ENCODE results near the gene PARP2.
"Not testable (repeated sequence)": the region's sequence is repeated elsewhere in the genome, so short reads cannot be mapped to it uniquely, and the experiment has no call there.

Gene PARP2, protein sequence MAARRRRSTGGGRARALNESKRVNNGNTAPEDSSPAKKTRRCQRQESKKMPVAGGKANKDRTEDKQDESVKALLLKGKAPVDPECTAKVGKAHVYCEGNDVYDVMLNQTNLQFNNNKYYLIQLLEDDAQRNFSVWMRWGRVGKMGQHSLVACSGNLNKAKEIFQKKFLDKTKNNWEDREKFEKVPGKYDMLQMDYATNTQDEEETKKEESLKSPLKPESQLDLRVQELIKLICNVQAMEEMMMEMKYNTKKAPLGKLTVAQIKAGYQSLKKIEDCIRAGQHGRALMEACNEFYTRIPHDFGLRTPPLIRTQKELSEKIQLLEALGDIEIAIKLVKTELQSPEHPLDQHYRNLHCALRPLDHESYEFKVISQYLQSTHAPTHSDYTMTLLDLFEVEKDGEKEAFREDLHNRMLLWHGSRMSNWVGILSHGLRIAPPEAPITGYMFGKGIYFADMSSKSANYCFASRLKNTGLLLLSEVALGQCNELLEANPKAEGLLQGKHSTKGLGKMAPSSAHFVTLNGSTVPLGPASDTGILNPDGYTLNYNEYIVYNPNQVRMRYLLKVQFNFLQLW

DNA sequence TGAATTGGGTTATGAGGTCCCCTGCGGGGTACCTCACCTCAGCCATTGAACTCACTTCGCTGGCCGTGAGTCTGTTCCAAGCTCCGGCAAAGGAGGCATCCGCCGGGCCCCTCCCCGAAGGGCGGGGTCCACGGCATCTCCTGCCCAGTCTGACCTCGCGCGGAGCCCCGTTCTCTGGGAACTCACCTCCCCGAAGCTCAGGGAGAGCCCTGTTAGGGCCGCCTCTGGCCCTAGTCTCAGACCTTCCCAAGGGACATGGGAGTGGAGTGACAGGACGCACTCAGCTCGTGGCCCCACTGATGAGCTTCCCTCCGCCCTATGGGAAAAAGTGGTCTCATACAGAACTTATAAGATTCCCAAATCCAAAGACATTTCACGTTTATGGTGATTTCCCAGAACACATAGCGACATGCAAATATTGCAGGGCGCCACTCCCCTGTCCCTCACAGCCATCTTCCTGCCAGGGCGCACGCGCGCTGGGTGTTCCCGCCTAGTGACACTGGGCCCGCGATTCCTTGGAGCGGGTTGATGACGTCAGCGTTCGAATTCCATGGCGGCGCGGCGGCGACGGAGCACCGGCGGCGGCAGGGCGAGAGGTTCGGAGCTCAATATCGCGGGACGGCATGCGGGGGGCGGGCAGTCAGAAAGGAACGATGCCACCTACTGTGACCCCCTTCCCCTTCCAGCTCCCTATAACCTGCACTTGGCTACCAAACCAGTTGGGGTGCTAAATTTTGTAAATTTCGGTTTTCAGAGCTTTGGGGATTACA lies at the start of gene PARP2:
TSS of gene PARP2 (plus strand) at position 544 of the 770 bp plus-strand sequence. CDS start at position 551, 7 bp downstream.
- peak; percentile 100 for DNase-seq

DNA sequence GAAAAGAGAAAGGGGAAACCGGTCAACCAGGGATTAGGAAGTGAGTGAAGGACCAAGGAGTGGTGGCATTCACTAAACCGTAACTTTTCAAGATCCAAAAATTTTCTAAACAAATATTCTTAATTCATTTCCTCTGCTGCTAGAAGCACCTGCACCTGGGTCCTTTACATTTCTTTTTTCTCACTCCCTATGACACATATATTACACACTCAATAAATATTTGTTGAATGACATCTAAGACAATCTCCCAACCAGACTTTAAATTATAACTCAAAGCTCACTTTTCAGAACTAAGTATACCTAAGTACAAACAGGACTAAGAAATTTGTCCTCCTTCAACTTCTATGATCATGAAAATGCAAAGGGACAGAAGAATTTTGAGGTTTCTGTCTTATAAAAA lies 48.8 kb upstream of the PARP2 start:
- no peak for DNase-seq

DNA sequence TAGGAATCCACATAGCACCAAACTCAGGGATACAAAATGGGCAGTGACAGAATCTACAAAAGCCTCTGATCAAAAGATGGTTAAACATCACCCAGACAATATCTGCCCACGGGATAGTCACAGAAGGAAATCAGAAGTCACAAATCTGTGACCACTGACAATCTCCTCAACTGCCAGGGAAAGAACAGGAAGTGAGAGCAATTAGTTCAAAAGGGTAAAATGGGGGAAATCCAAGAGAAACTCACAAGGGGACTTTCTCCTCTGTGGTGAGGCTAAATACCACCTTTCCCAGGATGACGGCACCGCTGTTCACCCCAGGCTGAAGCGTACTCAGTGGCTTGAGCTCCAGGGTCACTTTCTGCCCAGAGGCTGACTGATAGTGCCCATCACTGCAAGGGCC lies 48.4 kb upstream of the PARP2 start:
- DNase-seq, result no peak

DNA sequence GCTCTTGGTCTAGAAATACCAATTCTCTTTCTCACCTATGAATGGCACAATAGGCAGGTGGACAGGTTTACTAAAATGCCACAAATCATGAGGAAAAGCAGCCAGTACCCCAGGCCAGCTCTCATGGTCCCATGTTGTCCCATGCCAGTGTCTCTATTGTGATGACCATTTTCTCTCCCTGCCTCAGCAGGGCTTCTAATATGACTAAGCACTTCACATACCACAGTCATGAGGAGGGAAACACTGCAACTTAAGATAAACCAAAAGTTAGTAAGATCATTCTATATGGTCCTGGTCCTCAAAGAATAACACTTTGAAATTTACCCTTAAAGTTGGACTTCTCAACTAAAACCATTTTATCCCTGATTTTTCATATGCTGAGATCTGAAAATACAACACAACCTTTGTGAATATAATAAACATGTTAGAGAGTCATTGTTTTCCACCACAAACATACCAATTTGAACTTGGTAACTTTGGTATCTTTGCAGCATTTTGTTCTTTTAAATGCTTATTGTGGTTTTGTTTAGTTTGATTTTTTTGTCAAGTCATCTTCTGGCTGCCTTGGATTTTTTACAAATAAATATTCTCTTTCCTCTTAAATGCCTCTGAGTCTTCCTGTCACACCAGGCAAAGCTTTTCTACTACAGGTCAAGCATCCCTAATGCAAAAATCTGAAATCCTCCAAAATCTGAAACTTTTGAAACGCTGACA lies 41.2 kb upstream of the PARP2 start:
- no peak for DNase-seq

DNA sequence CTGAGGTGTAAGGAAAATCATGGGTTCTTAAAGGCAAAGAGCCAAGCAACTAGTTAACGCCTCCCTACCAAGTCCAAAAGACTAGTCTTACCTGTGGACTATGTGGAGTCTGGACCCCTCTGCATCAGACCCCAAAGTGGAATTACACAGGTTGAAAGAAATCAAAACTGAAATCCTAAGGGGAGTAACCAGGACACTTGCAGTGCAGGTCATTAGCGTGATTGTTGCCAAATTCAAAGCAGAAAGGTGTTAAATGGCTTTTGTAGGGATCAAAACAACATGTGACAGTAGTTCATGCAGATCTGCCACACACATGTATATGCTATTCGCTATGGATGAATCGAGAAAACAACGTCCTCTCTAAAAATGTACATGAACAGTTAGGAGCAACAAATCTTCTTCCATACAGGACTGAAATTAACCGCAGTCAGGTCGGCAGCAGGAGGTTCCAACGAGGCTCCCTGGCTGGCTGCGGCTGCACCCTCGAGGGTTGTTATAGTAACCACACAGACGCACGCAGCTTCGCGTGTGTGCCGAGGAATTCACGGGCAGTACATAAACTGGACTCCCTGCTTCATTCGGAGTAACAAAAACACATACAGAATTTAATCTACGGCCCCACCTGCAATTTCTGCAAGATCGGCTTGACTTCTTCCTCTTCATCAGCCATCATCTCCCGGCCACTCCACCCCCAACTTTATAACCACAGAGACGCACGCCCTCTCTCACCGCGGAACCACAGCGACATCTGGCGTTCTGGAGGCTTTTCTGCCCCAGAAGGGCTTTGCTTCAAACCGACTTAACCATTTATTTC lies 38.0 kb upstream of the PARP2 start, which contains the start of gene TTC5:
TSS of gene TTC5 (minus strand) at position 687 of the 814 bp plus-strand sequence. CDS start at position 673, 14 bp downstream.
- DNase-seq, result peak; percentile 91

DNA sequence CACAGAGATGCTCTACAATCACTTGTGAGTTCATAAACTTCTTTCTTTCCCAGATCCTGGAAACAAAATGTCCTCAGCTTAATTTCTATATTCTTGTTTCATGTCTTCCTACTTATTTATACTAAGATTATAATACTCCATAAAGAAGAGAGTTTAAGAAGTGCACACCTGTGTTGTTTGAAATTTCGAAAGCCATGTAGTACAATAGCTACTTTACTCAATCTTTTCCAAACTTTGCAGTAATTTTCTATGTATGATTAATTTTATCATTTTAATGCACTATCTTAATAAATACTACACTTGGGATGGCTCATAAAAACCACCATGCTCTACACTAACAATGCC lies 37.4 kb upstream of the PARP2 start:
- DNase-seq, result no peak

DNA sequence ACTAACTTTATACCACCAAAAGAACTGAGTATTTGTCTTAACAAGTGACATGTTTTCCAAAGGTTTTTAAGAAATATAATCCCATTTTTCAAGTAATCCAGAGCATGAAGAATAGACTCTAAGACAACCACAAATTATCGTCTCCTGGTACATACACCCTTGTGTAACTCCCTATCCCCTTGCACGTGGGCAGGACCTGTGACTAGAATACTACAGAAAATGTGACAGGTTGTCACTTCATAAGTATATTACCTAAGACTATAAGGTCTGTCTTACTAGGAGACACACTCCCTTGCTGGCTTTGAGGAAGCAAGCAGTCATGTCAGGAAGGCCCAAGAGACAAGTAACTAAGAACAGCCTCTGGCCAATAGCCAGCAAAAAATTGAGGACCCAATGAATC lies 29.4 kb upstream of the PARP2 start:
- DNase-seq, result no peak

DNA sequence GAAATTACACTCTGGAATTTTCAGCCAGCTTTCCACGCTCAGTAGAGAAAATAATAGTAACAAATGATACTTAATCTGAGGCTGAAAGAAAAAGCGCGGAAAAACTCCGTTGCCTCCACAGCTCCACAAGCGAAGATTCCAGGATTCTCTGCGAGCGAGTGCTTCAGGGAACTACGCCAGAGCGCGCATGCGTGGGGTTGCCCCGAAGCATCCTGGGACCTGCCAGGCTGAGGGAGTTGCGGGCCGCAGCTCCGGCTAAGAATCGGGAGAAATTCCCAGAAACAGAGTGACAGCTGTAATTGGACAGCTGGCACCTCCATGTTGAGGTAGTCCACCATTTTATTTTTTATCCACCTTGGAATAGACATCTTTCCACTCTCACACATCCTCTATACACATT lies 25.7 kb upstream of the PARP2 start:
- no peak for DNase-seq

DNA sequence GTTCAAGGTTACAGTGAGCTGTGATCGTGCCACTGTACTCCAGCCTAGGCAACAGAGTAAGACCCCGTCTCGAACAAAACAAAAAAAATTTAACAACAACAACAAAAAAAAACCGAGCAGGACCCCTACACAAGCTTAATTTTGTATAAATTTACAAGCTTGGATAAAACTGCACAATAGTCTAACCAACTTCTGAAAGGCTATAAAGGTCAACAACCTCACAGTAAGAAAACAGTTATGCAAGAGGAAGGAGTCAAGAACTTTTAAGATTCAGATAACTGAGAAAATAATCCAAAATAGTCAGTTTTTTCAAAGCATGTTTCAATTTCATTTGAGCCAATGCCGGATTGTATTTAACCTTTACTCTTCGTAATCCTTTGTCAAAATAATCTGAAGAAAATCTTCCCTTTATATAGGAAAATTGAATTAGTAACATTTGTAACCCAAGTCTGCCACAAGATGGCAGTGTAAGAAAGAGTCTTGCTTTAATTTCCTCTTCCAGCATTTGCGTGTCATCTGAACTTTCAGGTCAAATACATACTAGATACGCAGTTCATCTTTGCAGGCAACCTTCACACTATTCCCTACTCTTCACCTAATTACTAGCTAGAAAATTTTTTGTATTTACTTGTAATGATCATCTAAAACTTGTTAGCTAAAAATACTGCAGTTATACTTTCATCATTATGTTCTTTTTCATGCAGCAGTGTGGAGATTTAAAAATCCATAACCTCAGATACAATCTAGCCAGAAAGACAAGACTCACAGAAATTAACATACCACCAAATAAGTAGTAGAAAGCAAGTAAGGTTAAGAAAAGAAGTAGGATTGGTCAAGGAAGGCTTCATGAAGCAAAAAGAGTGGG lies 16.2 kb upstream of the PARP2 start:
- peak; percentile 78 for DNase-seq

DNA sequence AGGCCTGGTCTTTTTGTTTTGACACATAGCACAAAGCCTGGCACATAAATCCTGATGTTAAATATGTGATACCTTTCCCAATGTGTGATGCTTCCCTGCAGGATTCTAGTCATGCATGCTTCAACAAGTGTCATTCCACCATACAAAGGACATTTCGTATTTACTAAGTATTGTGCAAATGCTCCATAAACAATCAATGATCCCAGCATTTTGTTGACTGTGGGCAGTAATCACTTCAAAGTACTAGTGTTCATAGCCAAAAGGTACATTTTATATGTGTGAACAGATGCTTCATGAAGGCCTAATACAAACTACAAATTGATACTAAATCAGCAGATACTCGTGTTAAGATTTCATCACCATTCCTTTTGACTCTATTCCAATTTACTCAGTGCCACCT lies 14.7 kb upstream of the PARP2 start:
- DNase-seq, result no peak

DNA sequence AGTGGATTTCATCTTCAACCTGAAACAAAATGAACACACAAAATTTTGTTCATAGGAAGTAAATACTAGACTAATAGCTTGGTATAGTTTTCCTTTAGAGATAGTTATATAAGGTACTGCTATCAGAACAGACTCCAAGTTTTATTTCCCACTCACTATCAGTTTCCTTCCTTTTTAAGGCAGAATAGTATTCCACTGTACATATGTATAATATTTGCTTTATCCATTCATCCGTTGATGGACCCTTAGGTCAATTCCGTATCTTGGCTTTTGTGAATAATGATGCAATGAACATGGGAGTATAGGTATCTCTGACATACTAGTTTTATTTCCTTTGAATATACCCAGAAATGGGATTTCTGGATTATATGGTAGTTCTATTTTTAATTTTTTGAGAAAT lies 14.1 kb upstream of the PARP2 start:
- DNase-seq, result no peak

DNA sequence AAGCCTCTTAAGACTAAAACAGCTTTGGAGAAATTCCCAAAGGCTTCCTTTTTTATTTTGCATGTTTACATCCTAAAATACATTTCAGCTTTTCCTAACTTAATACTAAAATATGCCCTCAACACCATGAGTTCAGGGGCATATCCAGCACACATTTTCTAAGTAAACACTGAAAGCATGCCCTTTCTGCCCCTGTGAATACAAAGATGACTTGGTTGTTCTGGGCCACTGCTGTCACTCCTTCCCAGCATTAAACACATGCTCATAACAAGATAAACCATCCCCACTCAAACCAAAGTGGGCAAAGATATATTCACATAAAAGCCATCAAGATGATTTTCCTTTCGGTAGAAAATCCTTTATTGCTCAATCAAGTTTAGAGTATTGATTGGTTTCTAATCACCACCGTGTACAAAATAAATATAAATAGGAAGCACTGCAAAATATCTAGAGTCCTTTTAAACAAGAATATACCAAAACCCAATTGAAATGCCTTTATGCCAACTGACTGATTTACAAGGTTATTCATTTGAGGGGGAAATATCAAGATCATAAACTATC lies 12.3 kb upstream of the PARP2 start:
- DNase-seq, result no peak

DNA sequence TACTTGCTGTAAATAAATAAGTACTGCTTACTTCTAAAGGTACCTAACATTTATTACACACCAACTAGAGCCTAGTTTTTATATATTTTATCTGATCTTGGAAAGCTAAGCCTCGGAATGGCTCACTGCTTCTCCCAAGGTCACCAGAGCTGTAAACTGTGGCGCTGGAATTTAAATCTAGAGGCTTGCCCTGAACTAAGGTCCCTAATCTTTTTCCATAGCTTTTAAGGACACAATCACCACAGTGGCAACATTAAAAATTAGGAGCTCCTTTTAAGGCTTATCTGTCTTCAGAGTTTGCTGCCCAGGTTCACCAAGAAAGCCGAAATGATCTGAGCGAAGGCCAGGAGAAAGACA lies 11.0 kb upstream of the PARP2 start:
- no peak for DNase-seq

DNA sequence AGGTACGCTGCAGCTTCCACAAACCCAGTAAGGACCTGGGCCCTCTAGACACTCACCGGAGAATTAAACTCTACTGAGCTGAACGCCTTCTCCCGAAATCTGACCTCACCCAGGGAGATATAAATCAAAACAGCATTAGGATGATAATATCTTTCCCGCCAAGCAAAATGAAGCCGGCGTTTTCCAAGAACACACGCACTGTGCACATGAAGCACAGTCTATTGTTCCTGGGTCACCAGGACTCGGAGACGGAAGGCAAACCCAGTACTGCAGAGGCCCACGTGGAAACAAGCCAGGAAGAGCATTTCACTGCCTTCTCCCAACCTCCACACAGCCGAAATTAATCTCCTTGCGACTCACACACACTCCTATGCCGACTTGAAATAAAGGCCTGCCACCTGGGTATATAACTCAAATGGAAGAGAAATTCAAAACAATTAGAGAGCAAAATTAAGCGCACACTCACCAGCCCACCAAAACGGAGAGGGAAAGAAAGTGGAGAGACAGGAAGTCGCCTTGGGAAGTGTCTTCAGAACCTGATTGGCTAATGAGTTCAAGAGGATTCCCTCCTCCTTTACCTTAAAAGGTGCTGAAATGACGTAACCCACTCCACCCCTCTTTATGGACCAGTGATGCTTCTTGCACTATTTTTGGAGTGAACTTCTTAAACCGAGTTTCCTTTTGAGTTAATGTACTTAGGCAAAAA lies 10.5 kb upstream of the PARP2 start, which contains the start of gene CCNB1IP1:
TSS of gene CCNB1IP1 (minus strand) at position 492 of the 706 bp plus-strand sequence. CDS start 16,756 bp downstream, outside the sequence.
- DNase-seq, result peak; percentile 95

DNA sequence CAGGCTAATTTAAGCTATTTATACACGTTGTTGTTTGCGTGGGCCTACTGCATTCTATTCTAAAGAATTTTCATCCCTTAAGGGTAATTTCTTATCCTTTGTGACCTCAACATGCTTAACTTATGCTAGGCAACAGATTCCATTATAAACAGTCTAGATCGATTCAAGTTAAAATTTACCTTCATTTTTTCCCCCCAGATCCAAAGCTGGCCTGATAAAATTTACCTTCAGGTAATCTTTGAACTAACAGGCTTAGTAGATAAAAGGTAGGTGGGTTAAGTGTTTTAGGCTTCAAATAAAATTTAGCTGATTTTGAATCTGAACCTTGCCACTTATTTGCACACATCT lies 10.0 kb upstream of the PARP2 start:
- DNase-seq, result no peak

DNA sequence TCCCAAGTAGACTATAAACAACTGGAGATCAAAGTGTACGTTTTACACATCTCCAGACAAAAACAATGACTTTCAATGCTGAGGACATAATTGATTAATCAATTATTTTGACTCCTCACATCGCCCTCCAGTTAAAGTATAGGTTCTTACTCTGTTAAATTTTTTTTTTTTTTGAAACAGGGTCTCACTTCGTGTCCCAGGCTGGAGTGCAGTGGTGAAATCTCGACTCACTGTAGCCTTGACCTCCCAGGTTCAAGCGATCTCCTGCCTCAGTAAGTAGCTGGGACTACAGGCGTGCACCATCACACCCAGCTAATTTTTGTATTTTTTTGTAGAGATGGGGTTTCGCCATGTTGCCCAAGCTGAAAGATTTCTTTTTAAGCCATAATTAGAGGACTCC lies 9.4 kb upstream of the PARP2 start:
- DNase-seq, result no peak

DNA sequence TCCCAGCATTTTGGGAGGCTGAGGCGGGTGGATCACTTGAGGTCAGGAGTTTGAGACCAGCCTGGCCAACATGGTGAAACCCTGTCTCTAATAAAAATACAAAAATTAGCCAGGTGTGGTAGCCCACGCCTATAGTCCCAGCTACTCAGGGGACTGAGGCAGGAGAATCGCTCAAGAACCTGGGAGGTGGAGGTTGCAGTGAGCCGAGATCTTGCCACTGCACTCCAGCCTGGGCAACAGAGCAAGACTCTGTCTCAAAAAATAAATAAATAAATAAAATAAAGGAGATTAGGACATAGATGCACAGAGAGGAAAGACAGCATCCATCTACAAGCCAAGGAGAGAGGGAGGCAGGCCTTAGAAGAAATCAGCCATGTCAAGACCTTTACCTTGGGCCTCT lies 2.4 kb upstream of the PARP2 start:
- not testable (repeated sequence) for DNase-seq

DNA sequence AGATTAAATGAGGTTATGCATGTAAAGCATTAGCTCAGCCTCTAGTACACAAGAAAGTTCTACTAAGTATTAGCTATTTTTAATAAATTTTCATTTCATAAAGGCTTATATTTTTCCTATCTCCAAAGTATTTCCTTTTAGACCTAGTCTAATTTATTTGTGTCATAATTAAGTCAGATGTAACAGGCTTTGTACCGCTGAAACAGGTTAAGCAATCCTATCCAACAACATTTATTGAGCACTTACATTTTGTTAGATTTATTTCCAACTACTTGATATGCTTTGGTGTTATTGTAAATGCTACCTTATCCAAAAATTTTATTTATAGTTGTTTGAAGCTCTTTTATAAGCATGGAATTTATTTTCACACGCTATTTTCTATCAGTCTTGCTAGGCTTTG lies 1.8 kb upstream of the PARP2 start:
- no peak for DNase-seq

DNA sequence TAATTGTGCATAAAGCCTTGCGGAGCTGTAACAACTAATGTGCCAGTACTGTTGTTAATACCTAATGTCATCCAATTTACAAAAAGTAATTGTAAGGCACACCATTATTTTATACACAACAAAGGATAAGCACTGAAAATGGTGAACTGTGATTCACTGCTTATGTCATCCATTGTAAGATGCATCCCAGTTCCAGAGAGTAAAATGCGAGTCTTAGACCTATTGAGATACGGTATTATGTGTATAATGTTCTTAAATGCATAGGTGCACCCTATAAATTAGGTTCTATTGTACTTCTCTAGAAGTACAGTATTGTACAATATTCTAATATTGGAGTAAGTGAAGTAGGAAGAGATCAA lies 406 bp downstream of the PARP2 start:
- DNase-seq, result peak; percentile 57

DNA sequence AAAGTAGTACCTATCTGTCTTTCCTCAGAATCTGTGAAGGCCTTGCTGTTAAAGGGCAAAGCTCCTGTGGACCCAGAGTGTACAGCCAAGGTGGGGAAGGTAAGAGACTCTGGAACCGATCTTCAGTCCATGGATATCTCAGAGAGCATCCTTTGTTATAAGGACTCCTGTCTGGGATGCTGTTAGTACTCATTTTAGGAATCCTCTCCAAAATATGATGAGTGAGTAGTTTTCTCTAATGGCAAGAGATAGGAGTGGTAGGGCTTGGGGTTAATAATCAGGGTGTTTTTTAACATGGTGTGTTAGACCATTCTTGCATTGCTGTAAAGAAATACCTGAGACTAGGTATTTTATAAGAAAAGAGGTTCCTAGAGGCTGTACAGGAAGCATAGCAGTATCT lies 1.9 kb downstream of the PARP2 start:
- DNase-seq, result no peak

DNA sequence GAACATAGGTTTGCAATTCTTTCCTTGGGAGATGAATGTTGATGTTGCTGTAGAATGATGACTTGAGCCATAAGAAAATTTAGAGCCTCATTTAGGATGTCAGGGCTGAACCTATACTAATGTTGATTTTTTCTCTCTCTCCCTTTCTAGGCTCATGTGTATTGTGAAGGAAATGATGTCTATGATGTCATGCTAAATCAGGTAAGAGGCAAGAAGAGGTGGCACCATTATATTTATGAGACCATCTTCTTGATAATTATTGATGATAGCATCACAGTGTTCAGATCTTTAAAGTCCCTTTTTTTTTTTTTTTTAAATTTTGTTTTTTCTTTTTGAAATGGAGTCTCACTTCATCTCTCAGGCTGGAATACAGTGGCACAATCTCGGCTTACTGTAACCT lies 3.3 kb downstream of the PARP2 start:
- no peak for DNase-seq

Measured in NCI-H1092 treated with DMSO at 0.1 percent for 48 hours (cell line).